GM18502 (cell line): ENCODE data around the gene LPCAT4.
"Not testable (repeated sequence)": the region's sequence is repeated elsewhere in the genome, so short reads cannot be mapped to it uniquely, and the experiment has no call there.

ENCODE experiments used
- ATAC-seq: cut with Tn5 transposase; IDR thresholded peaks from one replicate; pipeline ENCODE4 v1.9.1; 2021; ENCODE audit warnings: mild to moderate bottlenecking; ENCODE audit not compliant: unreplicated experiment, poor library complexity

The LPCAT4 gene

GRCh38 chr15:34367101-34368081 is at the start of gene LPCAT4:
TSS of gene LPCAT4 (minus strand) at chr15:34367196. CDS start at chr15:34367100, 96 bp downstream.
- ATAC-seq: peak; percentile 80

- ATAC-seq: not testable (repeated sequence)
Measured at GRCh38 chr15:34409511-34409910, 42.5 kb upstream of the LPCAT4 start.

- ATAC-seq: not testable (repeated sequence)
Measured at GRCh38 chr15:34408973-34409372, 42.0 kb upstream of the LPCAT4 start.

- ATAC-seq: not testable (repeated sequence)
Measured at GRCh38 chr15:34403899-34404298, 36.9 kb upstream of the LPCAT4 start.

GRCh38 chr15:34403160-34403598 is 36.2 kb upstream of the LPCAT4 start:
- peak; percentile 53 for ATAC-seq

- ATAC-seq: not testable (repeated sequence)
Measured at GRCh38 chr15:34397637-34398259, 30.8 kb upstream of the LPCAT4 start.

GRCh38 chr15:34392981-34393380 is 26.0 kb upstream of the LPCAT4 start:
- ATAC-seq: not testable (repeated sequence)

GRCh38 chr15:34389594-34390086 is 22.6 kb upstream of the LPCAT4 start:
- not testable (repeated sequence) for ATAC-seq

GRCh38 chr15:34381829-34382521 is 15.0 kb upstream of the LPCAT4 start:
- ATAC-seq: not testable (repeated sequence)

GRCh38 chr15:34380491-34380890 is 13.5 kb upstream of the LPCAT4 start:
- not testable (repeated sequence) for ATAC-seq

GRCh38 chr15:34376856-34377255 is 9.9 kb upstream of the LPCAT4 start:
- no peak for ATAC-seq

GRCh38 chr15:34375541-34375940 is 8.5 kb upstream of the LPCAT4 start:
- ATAC-seq: not testable (repeated sequence)

GRCh38 chr15:34374816-34375215 is 7.8 kb upstream of the LPCAT4 start:
- no peak for ATAC-seq

GRCh38 chr15:34373951-34374350 is 7.0 kb upstream of the LPCAT4 start:
- no peak for ATAC-seq

GRCh38 chr15:34370643-34371042 is 3.6 kb upstream of the LPCAT4 start:
- no peak for ATAC-seq

GRCh38 chr15:34370129-34370528 is 3.1 kb upstream of the LPCAT4 start:
- ATAC-seq: no peak

- ATAC-seq: peak; percentile 23
Measured at GRCh38 chr15:34366271-34367065, 528 bp downstream of the LPCAT4 start.

- ATAC-seq: no peak
Measured at GRCh38 chr15:34365836-34366235, 1.2 kb downstream of the LPCAT4 start.

- no peak for ATAC-seq
Measured at GRCh38 chr15:34365091-34365825, 1.7 kb downstream of the LPCAT4 start.
